Glutamatergic neuron (in vitro differentiated cells): ENCODE data around the gene SNX32. TPM values are rescaled to one million over a fixed set of nuclear protein-coding genes. Genes with fewer than 3 reads are reported as not detected.

Source experiments
- DNase-seq: peaks from one replicate; pipeline ENCODE4 v3.0.0; 2022
- H3K27ac Mint-ChIP-seq: one replicate; pipeline ENCODE4 v1.8.0; 2020; ENCODE audit warnings: mild to moderate bottlenecking, mixed read lengths, inconsistent platforms; ENCODE audit not compliant: unreplicated experiment
- H3K27me3 Mint-ChIP-seq: one replicate; pipeline ENCODE4 v1.8.0; 2020; ENCODE audit warnings: mild to moderate bottlenecking, moderate library complexity, mixed read lengths, inconsistent platforms; ENCODE audit not compliant: unreplicated experiment
- H3K36me3 Mint-ChIP-seq: one replicate; pipeline ENCODE4 v1.8.0; 2020; ENCODE audit warnings: mild to moderate bottlenecking, mixed read lengths, inconsistent platforms; ENCODE audit not compliant: unreplicated experiment
- H3K4me1 Mint-ChIP-seq: one replicate; pipeline ENCODE4 v1.8.0; 2020; ENCODE audit warnings: mild to moderate bottlenecking, low read depth, mixed read lengths, inconsistent platforms; ENCODE audit not compliant: unreplicated experiment
- H3K4me3 Mint-ChIP-seq: one replicate; pipeline ENCODE4 v1.8.0; 2020; ENCODE audit warnings: mild to moderate bottlenecking, mixed read lengths, inconsistent platforms; ENCODE audit not compliant: unreplicated experiment
- H3K9me3 Mint-ChIP-seq: one replicate; pipeline ENCODE4 v1.8.0; 2020; ENCODE audit warnings: mild to moderate bottlenecking, moderate library complexity, mixed read lengths, inconsistent platforms; ENCODE audit not compliant: unreplicated experiment
- long read RNA-seq: library from polyadenylated mRNA; unstranded; transcript quantifications from one replicate; pipeline ENCODE4 v2.0.0, GENCODE V29; 2020; ENCODE audit not compliant: unreplicated experiment
- total RNA-seq: library from RNA; stranded (reverse); fragmentation: NEBNext Ultra II Directional; extraction: Animal tissue kit (Norgen Biotek cat#: 25700); gene quantifications from one replicate; pipeline ENCODE4 v1.2.1, GENCODE V29; 2021; ENCODE audit not compliant: unreplicated experiment
- TF ChIP-seq, protein P1 (sequence below): fragments of 200-600 bp; sonication (generic); IDR thresholded peaks from one replicate; pipeline ENCODE4 v1.5.0; 2021; ENCODE audit not compliant: partially characterized antibody, unreplicated experiment

Gene SNX32
- 14.7 TPM for total RNA-seq
- long read RNA-seq, transcript SNX32-201 (13 exons, 2,003 nt) = major isoform, 5 of 10 reads
- long read RNA-seq, partial matches to known transcripts = 0 of 10 reads
- long read RNA-seq, other reads (novel, unspliced or antisense) = 5 of 10 reads

- DNase-seq = peak; percentile 98
- TF ChIP-seq, protein P1, sequence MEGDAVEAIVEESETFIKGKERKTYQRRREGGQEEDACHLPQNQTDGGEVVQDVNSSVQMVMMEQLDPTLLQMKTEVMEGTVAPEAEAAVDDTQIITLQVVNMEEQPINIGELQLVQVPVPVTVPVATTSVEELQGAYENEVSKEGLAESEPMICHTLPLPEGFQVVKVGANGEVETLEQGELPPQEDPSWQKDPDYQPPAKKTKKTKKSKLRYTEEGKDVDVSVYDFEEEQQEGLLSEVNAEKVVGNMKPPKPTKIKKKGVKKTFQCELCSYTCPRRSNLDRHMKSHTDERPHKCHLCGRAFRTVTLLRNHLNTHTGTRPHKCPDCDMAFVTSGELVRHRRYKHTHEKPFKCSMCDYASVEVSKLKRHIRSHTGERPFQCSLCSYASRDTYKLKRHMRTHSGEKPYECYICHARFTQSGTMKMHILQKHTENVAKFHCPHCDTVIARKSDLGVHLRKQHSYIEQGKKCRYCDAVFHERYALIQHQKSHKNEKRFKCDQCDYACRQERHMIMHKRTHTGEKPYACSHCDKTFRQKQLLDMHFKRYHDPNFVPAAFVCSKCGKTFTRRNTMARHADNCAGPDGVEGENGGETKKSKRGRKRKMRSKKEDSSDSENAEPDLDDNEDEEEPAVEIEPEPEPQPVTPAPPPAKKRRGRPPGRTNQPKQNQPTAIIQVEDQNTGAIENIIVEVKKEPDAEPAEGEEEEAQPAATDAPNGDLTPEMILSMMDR = no peak
- no peak within 1 kb of the TSS for H3K4me3 Mint-ChIP-seq
- peaks cover 6% of the 10 kb centered on the region for H3K9me3 Mint-ChIP-seq
- H3K27me3 Mint-ChIP-seq = peaks cover 9% of the 10 kb centered on the region
- H3K4me1 Mint-ChIP-seq = no peaks in the 10 kb centered on the region
- H3K27ac Mint-ChIP-seq = peak within 1 kb of the TSS; percentile 65
- no peaks in the 10 kb centered on the region for H3K36me3 Mint-ChIP-seq
Measured at GRCh38 chr11:65833297-65834030, at the start of gene SNX32. TSS of gene SNX32 (plus strand) at chr11:65833963. CDS start at chr11:65834066, 103 bp downstream.

- DNase-seq = no peak
- H3K36me3 Mint-ChIP-seq = peaks cover 4% of the 10 kb centered on the region
- H3K4me1 Mint-ChIP-seq = peaks cover 3% of the 10 kb centered on the region
- peaks cover 15% of the 10 kb centered on the region for H3K27me3 Mint-ChIP-seq
- TF ChIP-seq, protein P1 = no peak
- peak overlapping the region; percentile 77 for H3K4me3 Mint-ChIP-seq
- no peak overlapping the region for H3K27ac Mint-ChIP-seq
- H3K9me3 Mint-ChIP-seq = peaks cover 2% of the 10 kb centered on the region
Measured at GRCh38 chr11:65785319-65786007, 48.3 kb upstream of the SNX32 start.

DNA sequence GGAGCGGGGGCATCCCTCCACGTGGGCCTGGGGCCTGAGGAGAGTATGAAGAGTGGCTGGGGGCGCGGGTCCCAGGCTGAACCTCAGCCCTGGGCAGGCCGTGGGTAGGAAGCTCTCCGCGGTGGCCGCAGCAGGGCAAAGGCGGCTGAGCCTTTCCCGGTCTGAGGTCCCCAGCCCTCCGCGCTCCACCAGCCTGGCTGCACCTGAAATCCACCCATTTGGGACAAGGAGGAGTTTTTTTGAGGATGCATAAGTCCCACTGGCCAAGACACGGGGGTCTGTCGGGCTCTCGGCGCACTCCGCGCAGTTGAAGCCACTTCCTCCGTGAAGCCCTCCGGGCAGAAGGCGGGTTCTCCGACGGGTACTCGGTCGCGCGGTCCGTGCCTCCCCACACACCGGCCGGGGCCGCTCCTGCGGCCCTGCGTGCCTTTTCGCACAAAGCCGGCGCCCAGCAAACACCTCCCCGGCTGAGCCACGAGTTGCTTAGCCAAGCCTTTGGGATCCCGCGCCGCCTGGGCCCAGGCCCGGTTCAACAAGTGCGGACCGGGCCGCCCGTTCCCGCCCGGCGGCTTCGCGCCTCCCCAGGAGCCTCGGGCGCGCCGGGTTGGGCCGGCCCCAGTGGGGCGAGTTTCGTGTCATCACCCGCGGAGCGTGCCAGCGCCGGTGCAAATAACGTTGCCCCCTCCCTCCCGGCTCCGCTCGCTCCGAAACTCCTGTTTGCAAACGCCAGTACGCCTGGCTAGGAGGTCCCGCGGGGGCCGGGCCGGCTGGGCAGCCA lies 47.6 kb upstream of the SNX32 start:
- Mint-ChIP-seq H3K4me3 (no peak overlapping the region), H3K27me3 (peaks cover 18% of the 10 kb centered on the region), H3K36me3 (peaks cover 4% of the 10 kb centered on the region), H3K27ac (no peak overlapping the region), H3K4me1 (peaks cover 3% of the 10 kb centered on the region), H3K9me3 (peaks cover 6% of the 10 kb centered on the region)
- TF ChIP-seq, protein P1 = no peak
- no peak for DNase-seq

GRCh38 chr11:65786786-65787636 lies 46.8 kb upstream of the SNX32 start, which contains the start of gene OVOL1:
TSS of gene OVOL1 (plus strand) at chr11:65787063. CDS start at chr11:65787374, 311 bp downstream.
- Mint-ChIP-seq H3K9me3 (peaks cover 6% of the 10 kb centered on the region), H3K4me1 (peaks cover 3% of the 10 kb centered on the region), H3K27ac (no peak within 1 kb of the TSS), H3K4me3 (no peak within 1 kb of the TSS), H3K36me3 (peaks cover 4% of the 10 kb centered on the region), H3K27me3 (peaks cover 18% of the 10 kb centered on the region)
- TF ChIP-seq, protein P1 = no peak
- no peak for DNase-seq
